ENCODE data around the gene NIF3L1. TPM values are rescaled to one million over a fixed set of nuclear protein-coding genes. Genes with fewer than 3 reads are reported as not detected.
A peak's percentile ranks its signal among the peaks of the same experiment; 100 is the strongest.

NIF3L1 gene
- total and polyA plus RNA-seq, 9 of the 15 experiments (the other 6 are each of a cell fraction or from before 2014, with no cell fraction given) = 26.7 to 89.5 (median 45.6) TPM

- TF ChIP-seq MAX (CRISPR knock-in tag; IDR thresholded peaks at IDR 0.05) = peak; percentile 93
- TF ChIP-seq RFX5 (IDR thresholded peaks at IDR 0.05; ENCODE audit: low read depth, low read length) = no peak
- no peak for TF ChIP-seq RBM25 (IDR thresholded peaks at IDR 0.05; ENCODE audit: low read depth, low read length, severe bottlenecking)
- no peak for TF ChIP-seq NBN (IDR thresholded peaks at IDR 0.05; ENCODE audit: low read depth)
- TF ChIP-seq ZZZ3 (IDR thresholded peaks at IDR 0.05) = no peak
- TF ChIP-seq SAP30 (IDR thresholded peaks at IDR 0.05; ENCODE audit: borderline replicate concordance, insufficient read depth, low read depth, low read length, poor library complexity, severe bottlenecking) = peak; percentile 38
- TF ChIP-seq REST (IDR thresholded peaks at IDR 0.05; ENCODE audit: borderline replicate concordance) = no peak
- TF ChIP-seq REST (CRISPR knock-in tag; IDR thresholded peaks at IDR 0.05; ENCODE audit: low read depth) = no peak
- no peak for TF ChIP-seq PHTF2 (CRISPR knock-in tag; IDR thresholded peaks at IDR 0.05)
- TF ChIP-seq ZNF431 (CRISPR knock-in tag; IDR thresholded peaks at IDR 0.05) = no peak; the same call in 1 of the 2 replicates
- TF ChIP-seq RERE (CRISPR knock-in tag; IDR thresholded peaks at IDR 0.05; ENCODE audit: borderline replicate concordance) = no peak; the same call in 1 of the 2 replicates
- no peak for TF ChIP-seq ZNF830 (CRISPR knock-in tag; IDR thresholded peaks at IDR 0.05)
Observed at GRCh38 chr2:200864176-200865034, 24.8 kb upstream of the NIF3L1 start, which contains the start of gene CLK1 (continued).

All from K562 (cell line).